Umbilical cord (tissue), 2 donors: ENCODE data around the gene RUNX1. TPM values are rescaled to one million over a fixed set of nuclear protein-coding genes. Genes with fewer than 3 reads are reported as not detected.

Source experiments
- DNase-seq: peaks from one replicate; pipeline ENCODE4 v3.0.0-alpha.2; 2015; ENCODE audit warnings: low spot score
- total RNA-seq: library from RNA; depleted of rRNA; stranded (reverse); fragments of >200 nt; gene quantifications from one replicate; pipeline ENCODE4 v1.2.3, GENCODE V29; 2014; ENCODE audit warnings: low replicate concordance; ENCODE audit not compliant: insufficient read depth

RUNX1 gene
- total RNA-seq, 1 donor from 2014 or later, result 30.8 TPM

GRCh38 chr21:34924771-34925419, 124.2 kb downstream of the RUNX1 start:
- no peak for DNase-seq

- no peak for DNase-seq
Observed at GRCh38 chr21:34924194-34924593, 124.9 kb downstream of the RUNX1 start.

- DNase-seq, result no peak
Observed at GRCh38 chr21:34923626-34924025, 125.5 kb downstream of the RUNX1 start.

- DNase-seq, result no peak
Observed at GRCh38 chr21:34923202-34923601, 125.9 kb downstream of the RUNX1 start.

GRCh38 chr21:34922479-34922878, 126.6 kb downstream of the RUNX1 start:
- DNase-seq, result no peak

GRCh38 chr21:34921151-34921550, 128.0 kb downstream of the RUNX1 start:
- DNase-seq, result no peak

- DNase-seq, result no peak
Observed at GRCh38 chr21:34919406-34919805, 129.7 kb downstream of the RUNX1 start.

GRCh38 chr21:34916446-34916845, 132.7 kb downstream of the RUNX1 start:
- DNase-seq, result no peak

- no peak for DNase-seq
Observed at GRCh38 chr21:34915364-34915841, 133.7 kb downstream of the RUNX1 start.

- no peak for DNase-seq
Observed at GRCh38 chr21:34914239-34914638, 134.9 kb downstream of the RUNX1 start.

GRCh38 chr21:34913811-34914210, 135.3 kb downstream of the RUNX1 start:
- DNase-seq, result peak; percentile 42

- no peak for DNase-seq
Observed at GRCh38 chr21:34912022-34912945, 136.8 kb downstream of the RUNX1 start.

- DNase-seq, result no peak
Observed at GRCh38 chr21:34911360-34911759, 137.7 kb downstream of the RUNX1 start.

- DNase-seq, result no peak
Observed at GRCh38 chr21:34910396-34910795, 138.7 kb downstream of the RUNX1 start.

GRCh38 chr21:34909492-34910292, 139.4 kb downstream of the RUNX1 start:
- DNase-seq, result no peak

GRCh38 chr21:34908419-34909055, 140.6 kb downstream of the RUNX1 start:
- DNase-seq, result no peak

- DNase-seq, result no peak
Observed at GRCh38 chr21:34907461-34908418, 141.4 kb downstream of the RUNX1 start.

GRCh38 chr21:34906401-34906800, 142.7 kb downstream of the RUNX1 start:
- no peak for DNase-seq

GRCh38 chr21:34905218-34905537, 143.9 kb downstream of the RUNX1 start:
- DNase-seq, result no peak

GRCh38 chr21:34904526-34905217, 144.4 kb downstream of the RUNX1 start:
- DNase-seq, result no peak
